HG03575 (cell line): ENCODE data around the gene HYOU1.

Experiments used
- ATAC-seq: cut with Tn5 transposase; IDR thresholded peaks from one replicate; pipeline ENCODE4 v1.9.1; 2021; ENCODE audit not compliant: unreplicated experiment, insufficient number of reproducible peaks, low FRiP score; ENCODE audit errors: extremely low read depth

HYOU1 gene

DNA sequence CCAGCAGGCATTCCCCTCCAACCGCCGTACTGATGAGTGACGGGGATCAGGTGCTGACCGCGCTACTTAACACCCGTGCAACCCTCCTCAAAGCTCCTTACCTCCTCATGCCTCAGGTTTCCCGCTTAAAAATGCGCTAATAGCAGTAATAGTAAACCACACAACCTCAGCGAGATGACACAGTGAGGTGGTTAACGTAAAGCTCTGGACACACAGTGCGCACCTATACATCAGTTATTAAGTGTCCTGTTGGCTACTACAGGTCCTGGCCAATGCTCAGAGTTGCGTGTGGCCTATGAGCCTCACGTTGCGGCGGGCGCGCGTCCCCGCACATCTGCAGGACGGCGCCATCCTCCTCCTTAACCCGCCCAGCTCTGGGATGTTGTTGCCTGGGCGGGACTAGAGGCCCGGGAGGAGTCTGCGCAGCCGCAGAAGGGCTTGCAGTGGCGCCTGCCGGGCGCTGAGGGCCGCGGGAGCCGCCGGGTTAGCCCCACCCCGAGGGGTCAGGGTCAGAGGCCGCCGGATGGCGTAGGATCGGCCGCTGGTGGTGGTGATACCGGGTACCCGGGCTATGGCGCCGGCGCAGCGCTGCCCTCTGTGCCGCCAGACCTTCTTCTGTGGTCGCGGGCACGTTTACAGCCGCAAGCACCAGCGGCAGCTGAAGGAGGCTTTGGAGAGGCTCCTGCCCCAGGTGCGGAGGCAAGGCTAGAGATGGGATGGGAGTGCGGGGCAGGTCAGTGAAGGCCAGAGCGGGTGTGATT is 59.2 kb downstream of the HYOU1 start, which contains the start of gene CENATAC:
Gene CENATAC, plus strand, starts transcription at position 512 of the 761 bp plus-strand sequence. Its CDS starts 60 bp downstream, at position 572.
- ATAC-seq: peak; percentile 43

DNA sequence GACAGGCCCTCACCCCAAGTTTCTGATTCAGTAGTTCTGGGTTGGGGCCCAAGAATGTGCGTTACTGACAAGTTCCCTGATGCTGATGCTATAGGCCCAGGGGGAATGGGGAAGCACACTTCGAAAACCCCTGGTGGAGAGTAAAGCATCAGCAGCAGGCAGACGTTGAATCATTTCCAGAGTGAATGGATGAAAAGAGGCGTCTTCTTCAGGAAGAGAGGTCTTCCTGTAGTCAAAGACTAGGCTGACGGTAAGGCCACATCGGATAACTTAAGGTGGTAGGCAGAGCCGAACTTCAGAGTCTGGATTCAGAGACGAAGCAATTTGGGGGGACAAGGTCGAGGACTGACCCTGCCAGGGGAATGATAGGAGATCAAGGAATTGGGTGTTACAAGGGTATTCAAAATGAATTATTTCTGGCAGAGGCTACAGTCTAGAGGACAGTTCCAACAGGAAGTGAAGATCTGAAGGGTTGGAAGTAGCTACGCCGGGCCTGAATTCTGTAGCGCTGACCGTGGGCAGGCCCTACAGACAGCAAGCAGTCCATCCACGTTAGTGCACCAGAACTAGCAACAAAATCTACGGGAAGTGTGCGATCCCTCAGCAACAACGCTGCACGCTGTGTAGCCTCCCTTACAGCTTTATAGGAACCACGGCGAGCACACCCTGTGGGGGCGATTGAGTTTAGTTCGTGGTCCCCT is 59.9 kb downstream of the HYOU1 start:
- no peak for ATAC-seq
